GM21723 (cell line): ENCODE measurements around the gene IQGAP2.
"Not testable (repeated sequence)": the region's sequence is repeated elsewhere in the genome, so short reads cannot be mapped to it uniquely, and the experiment has no call there.

Experiments
- ATAC-seq: cut with Tn5 transposase; IDR thresholded peaks from one replicate; pipeline ENCODE4 v1.9.1; 2021; ENCODE audit warnings: mild to moderate bottlenecking, moderate library complexity; ENCODE audit not compliant: unreplicated experiment

Gene IQGAP2

GRCh38 chr5:76408104-76408654 lies 5.1 kb downstream of the IQGAP2 start:
- ATAC-seq = no peak

- ATAC-seq = no peak
Observed at GRCh38 chr5:76412511-76412910, 9.4 kb downstream of the IQGAP2 start.

- ATAC-seq = no peak
Observed at GRCh38 chr5:76413746-76414145, 10.7 kb downstream of the IQGAP2 start.

GRCh38 chr5:76414788-76415187 lies 11.7 kb downstream of the IQGAP2 start:
- ATAC-seq = no peak

- no peak for ATAC-seq
Observed at GRCh38 chr5:76415855-76416254, 12.8 kb downstream of the IQGAP2 start.

- no peak for ATAC-seq
Observed at GRCh38 chr5:76419597-76420298, 16.7 kb downstream of the IQGAP2 start.

GRCh38 chr5:76422227-76422626 lies 19.1 kb downstream of the IQGAP2 start:
- ATAC-seq = no peak

GRCh38 chr5:76422742-76423141 lies 19.7 kb downstream of the IQGAP2 start:
- ATAC-seq = no peak

- no peak for ATAC-seq
Observed at GRCh38 chr5:76425146-76425545, 22.1 kb downstream of the IQGAP2 start.

GRCh38 chr5:76425928-76426804 lies 23.1 kb downstream of the IQGAP2 start:
- ATAC-seq = no peak

GRCh38 chr5:76427206-76428140 lies 24.4 kb downstream of the IQGAP2 start:
- ATAC-seq = no peak

GRCh38 chr5:76428550-76428949 lies 25.5 kb downstream of the IQGAP2 start:
- ATAC-seq = not testable (repeated sequence)

- ATAC-seq = no peak
Observed at GRCh38 chr5:76433261-76433660, 30.2 kb downstream of the IQGAP2 start.

- ATAC-seq = not testable (repeated sequence)
Observed at GRCh38 chr5:76437507-76437906, 34.4 kb downstream of the IQGAP2 start.

- no peak for ATAC-seq
Observed at GRCh38 chr5:76438025-76438424, 34.9 kb downstream of the IQGAP2 start.

- ATAC-seq = no peak
Observed at GRCh38 chr5:76439201-76439600, 36.1 kb downstream of the IQGAP2 start.

- ATAC-seq = no peak
Observed at GRCh38 chr5:76439929-76440328, 36.8 kb downstream of the IQGAP2 start.

GRCh38 chr5:76441101-76441500 lies 38.0 kb downstream of the IQGAP2 start:
- ATAC-seq = no peak

- ATAC-seq = no peak
Observed at GRCh38 chr5:76441890-76442673, 39.0 kb downstream of the IQGAP2 start.
